ENCODE results near the gene DTD1. TPM values are rescaled to one million over a fixed set of nuclear protein-coding genes. Genes with fewer than 3 reads are reported as not detected.

Gene DTD1
- total and polyA plus RNA-seq, 2 of the 13 experiments (the other 11 are each of a cell fraction or from before 2014, with no cell fraction given), result 41.2 to 79.3 TPM

GRCh38 chr20:18566892-18567738 is 20.7 kb upstream of the DTD1 start, which contains the start of gene SMIM26 (continued):
- peak; percentile 85 for TF ChIP-seq ARID5B (CRISPR knock-in tag; IDR thresholded peaks at IDR 0.05)
- peak; percentile 3 for TF ChIP-seq ZC3H4 (CRISPR knock-in tag; IDR thresholded peaks at IDR 0.05; ENCODE audit: borderline replicate concordance)
- no peak for TF ChIP-seq HDAC6 (IDR thresholded peaks at IDR 0.05; ENCODE audit: low read depth, low read length)
- 0 out of 4 replicates have a peak, but pooled peaks of 1 of the 2 experiments have one; percentile 8 for TF ChIP-seq MAFK (conservative IDR thresholded peaks at IDR 0.05 in 1 of 2, IDR thresholded peaks at IDR 0.05 in 1 of 2; ENCODE audit: low read length in 2 of 2)
- TF ChIP-seq ZNF772 (CRISPR knock-in tag; IDR thresholded peaks at IDR 0.05), result peak; percentile 94
- TF ChIP-seq NR2F6 (IDR thresholded peaks at IDR 0.05), result peak; percentile 19
- peak; percentile 75 for TF ChIP-seq NR2F6 (CRISPR knock-in tag; IDR thresholded peaks at IDR 0.05)
- no peak for TF ChIP-seq ZNF496 (CRISPR knock-in tag; IDR thresholded peaks at IDR 0.05; ENCODE audit: insufficient replicate concordance)
- peak; percentile 95; the same call in 1 of the 2 replicates for TF ChIP-seq DNMT3B (CRISPR knock-in tag; conservative IDR thresholded peaks at IDR 0.05)
- TF ChIP-seq ZNF567 (CRISPR knock-in tag; IDR thresholded peaks at IDR 0.05; ENCODE audit: borderline replicate concordance), result peak; percentile 83; the same call in 1 of the 2 replicates
- peak; percentile 76; the same call in 1 of the 2 replicates for TF ChIP-seq POLR2AphosphoS2 (IDR thresholded peaks at IDR 0.05; ENCODE audit: low read depth, low read length)
- no peak for TF ChIP-seq RNF219 (CRISPR knock-in tag; IDR thresholded peaks at IDR 0.05)
- no peak for TF ChIP-seq TMF1 (CRISPR knock-in tag; IDR thresholded peaks at IDR 0.05; ENCODE audit: low read depth)
- TF ChIP-seq PREB (CRISPR knock-in tag; IDR thresholded peaks at IDR 0.05), result no peak
- no peak for TF ChIP-seq RFX1 (IDR thresholded peaks at IDR 0.05)
- TF ChIP-seq MIXL1 (CRISPR knock-in tag; IDR thresholded peaks at IDR 0.05), result no peak; the same call in none of the 2 replicates
- TF ChIP-seq SMAD1 (CRISPR knock-in tag; IDR thresholded peaks at IDR 0.05; ENCODE audit: borderline replicate concordance, low read depth), result peak; percentile 93; the same call in 1 of the 2 replicates
- peak; percentile 97 for TF ChIP-seq ZNF574 (CRISPR knock-in tag; IDR thresholded peaks at IDR 0.05)
- TF ChIP-seq FOXO1 (CRISPR knock-in tag; IDR thresholded peaks at IDR 0.05), result peak; percentile 85
- no peak for TF ChIP-seq FIP1L1 (IDR thresholded peaks at IDR 0.05; ENCODE audit: borderline replicate concordance, insufficient read depth, low read depth, low read length)
